ENCODE measurements around the gene CIAO3.

DNA sequence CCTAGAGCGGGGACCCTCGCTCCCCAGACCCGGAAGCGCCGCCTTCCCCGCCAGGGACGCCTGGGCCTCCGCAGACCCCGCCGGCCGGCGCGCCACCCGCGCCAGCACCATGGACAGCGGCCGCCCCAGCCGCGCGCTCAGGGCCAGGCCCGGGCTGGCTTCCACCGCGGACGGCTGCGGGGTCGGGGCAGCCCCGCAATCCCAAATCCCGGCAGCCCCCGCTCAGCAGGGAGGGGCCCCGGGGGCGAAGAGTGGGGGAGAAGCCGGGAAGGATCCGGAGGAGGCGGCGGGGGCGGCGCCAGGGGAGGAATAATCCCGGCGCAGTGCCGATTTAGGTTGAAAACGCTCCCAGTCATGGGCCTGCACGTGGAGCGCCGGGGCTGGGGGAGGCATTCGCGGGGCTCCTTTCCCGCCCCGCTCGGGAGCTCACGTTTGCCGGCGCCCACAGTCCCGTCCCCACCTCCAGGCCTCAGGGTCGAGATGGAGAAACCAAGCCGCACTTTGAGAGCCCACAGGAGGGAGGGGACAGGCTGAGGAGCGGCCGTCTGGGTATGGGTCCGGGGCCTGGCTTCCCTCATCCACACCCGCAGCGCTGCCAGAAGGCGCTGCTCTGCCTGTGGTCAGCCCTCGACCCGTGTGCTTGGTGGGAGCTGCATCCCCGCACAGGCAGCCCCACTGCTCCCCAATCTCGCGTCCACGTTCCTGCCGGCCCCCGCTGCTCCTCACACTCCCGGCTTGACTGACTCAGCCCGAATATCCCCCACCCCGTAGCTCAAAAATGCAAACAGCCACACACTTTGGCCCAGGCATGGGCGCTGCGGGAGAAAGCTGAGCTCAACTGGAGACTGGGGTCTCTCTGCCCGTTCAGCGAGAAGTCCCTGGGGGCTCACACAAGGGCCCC lies 39.9 kb downstream of the CIAO3 start:
- no peak for TF ChIP-seq TAF1 (IDR thresholded peaks at IDR 0.05; ENCODE audit: borderline replicate concordance, low read depth, low read length)
- TF ChIP-seq POLR2AphosphoS5 (IDR thresholded peaks at IDR 0.05; ENCODE audit: low read depth, low read length) = no peak
- TF ChIP-seq POLR2A (IDR thresholded peaks at IDR 0.05; ENCODE audit: low read depth, low read length) = no peak
